Activated CD8-positive, alpha-beta memory T cell treated with anti-CD3 and anti-CD28 coated beads, Interleukin-2, amount 10 ng/mL, durations not matched to agents 7 days and 5 days (primary cell): ENCODE results near the gene ELOF1. TPM values are rescaled to one million over a fixed set of nuclear protein-coding genes. Genes with fewer than 3 reads are reported as not detected.
"Not testable (repeated sequence)": the region's sequence is repeated elsewhere in the genome, so short reads cannot be mapped to it uniquely, and the experiment has no call there.

Source experiments
- ATAC-seq: fragments of 150-1000 bp; cut with Tn5 transposase; one replicate; pipeline ENCODE4 v1.10.0; 2021; ENCODE audit warnings: moderate library complexity
- CTCF ChIA-PET: fragments of 350-600 bp; sonication (Branson Sonifier 250); formaldehyde crosslinking; loops from one replicate; lab custom pipeline; 2021; ENCODE audit warnings: antibody characterized with exemption; lab: Charles Lee
- DNase-seq: peaks from one replicate; pipeline ENCODE4 v3.0.0-alpha.2; 2020
- H3K27ac Mint-ChIP-seq: one replicate; pipeline ENCODE4 v1.8.0; 2021; ENCODE audit warnings: mild to moderate bottlenecking, mixed read lengths
- H3K27me3 Mint-ChIP-seq: one replicate; pipeline ENCODE4 v1.8.0; 2021; ENCODE audit warnings: mixed read lengths
- H3K36me3 Mint-ChIP-seq: one replicate; pipeline ENCODE4 v1.8.0; 2021; ENCODE audit warnings: mild to moderate bottlenecking, mixed read lengths
- H3K4me1 Mint-ChIP-seq: one replicate; pipeline ENCODE4 v1.8.0; 2021; ENCODE audit warnings: mixed read lengths
- H3K4me3 Mint-ChIP-seq: one replicate; pipeline ENCODE4 v1.8.0; 2021; ENCODE audit warnings: mild to moderate bottlenecking, moderate library complexity, mixed read lengths
- H3K9me3 Mint-ChIP-seq: one replicate; pipeline ENCODE4 v1.8.0; 2022; ENCODE audit warnings: low read depth, mixed read lengths
- total RNA-seq, 2 experiments: library from RNA; stranded (reverse); gene quantifications; one replicate each; pipeline ENCODE4 v1.2.3, GENCODE V29; 2021

ELOF1 gene
- total RNA-seq, 2 experiments from 2014 or later = 55.1 to 67.2 TPM

- CTCF ChIA-PET = interaction anchor here (0.7 to 21.9 kb wide), 6 partner anchors 12 to 200 kb away, joined by 3 to 233 read pairs (median 7); partner anchors contain the start of gene ELOF1
Observed at GRCh38 chr19:11581740-11582139, 22.7 kb upstream of the ELOF1 start.

GRCh38 chr19:11580116-11580515 lies 21.1 kb upstream of the ELOF1 start:
- Mint-ChIP-seq H3K27ac (no peak overlapping the region), H3K27me3 (no peaks in the 10 kb centered on the region), H3K4me1 (peaks cover 41% of the 10 kb centered on the region), H3K9me3 (no peaks in the 10 kb centered on the region), H3K4me3 (peak overlapping the region; percentile 10), H3K36me3 (peaks cover 1% of the 10 kb centered on the region)
- DNase-seq (no peak), ATAC-seq (no peak)
- CTCF ChIA-PET = interaction anchor here (0.8 to 21.9 kb wide), 4 partner anchors 11 to 199 kb away, joined by 3 to 233 read pairs (median 14); partner anchors contain the start of gene ELOF1

More at GRCh38 chr19:11581740-11582139, 22.7 kb upstream of the ELOF1 start:
- H3K36me3 Mint-ChIP-seq = peaks cover 1% of the 10 kb centered on the region
- H3K4me1 Mint-ChIP-seq = peaks cover 43% of the 10 kb centered on the region
- no peaks in the 10 kb centered on the region for H3K9me3 Mint-ChIP-seq
- peak; percentile 74 for ATAC-seq
- no peaks in the 10 kb centered on the region for H3K27me3 Mint-ChIP-seq
- peak overlapping the region; percentile 97 for H3K27ac Mint-ChIP-seq
- H3K4me3 Mint-ChIP-seq = peak overlapping the region; percentile 71
- peak; percentile 75 for DNase-seq

- DNase-seq (peak; percentile 59), ATAC-seq (peak; percentile 72)
- Mint-ChIP-seq H3K27ac (peak overlapping the region; percentile 69), H3K4me1 (peaks cover 44% of the 10 kb centered on the region), H3K9me3 (no peaks in the 10 kb centered on the region), H3K27me3 (no peaks in the 10 kb centered on the region), H3K4me3 (peak overlapping the region; percentile 72), H3K36me3 (peaks cover 1% of the 10 kb centered on the region)
- CTCF ChIA-PET = interaction anchor here (1.0 to 21.9 kb wide), 5 partner anchors 9 to 18 kb away, joined by 3 to 233 read pairs (median 4); partner anchors contain the start of gene ELOF1
Observed at GRCh38 chr19:11578258-11579142, 19.5 kb upstream of the ELOF1 start.

GRCh38 chr19:11577451-11578257 lies 18.6 kb upstream of the ELOF1 start, which contains the start of gene ACP5:
Gene ACP5, minus strand, starts transcription at chr19:11577645. Its CDS starts 328 bp downstream, at chr19:11577317.
- no peak for ATAC-seq
- peak within 1 kb of the TSS; percentile 66 for H3K27ac Mint-ChIP-seq
- no peaks in the 10 kb centered on the region for H3K9me3 Mint-ChIP-seq
- H3K36me3 Mint-ChIP-seq = peaks cover 1% of the 10 kb centered on the region
- peak within 1 kb of the TSS; percentile 72 for H3K4me3 Mint-ChIP-seq
- CTCF ChIA-PET = interaction anchor here (1.1 to 21.9 kb wide), 3 partner anchors 9 to 18 kb away, joined by 4 to 233 read pairs (median 15); partner anchors contain the start of gene ELOF1
- H3K27me3 Mint-ChIP-seq = no peaks in the 10 kb centered on the region
- H3K4me1 Mint-ChIP-seq = peaks cover 41% of the 10 kb centered on the region
- no peak for DNase-seq

GRCh38 chr19:11576227-11576626 lies 17.2 kb upstream of the ELOF1 start:
- no peak overlapping the region for H3K4me3 Mint-ChIP-seq
- DNase-seq (no peak), ATAC-seq (no peak)
- peaks cover 32% of the 10 kb centered on the region for H3K4me1 Mint-ChIP-seq
- H3K27me3 Mint-ChIP-seq = no peaks in the 10 kb centered on the region
- no peaks in the 10 kb centered on the region for H3K36me3 Mint-ChIP-seq
- H3K27ac Mint-ChIP-seq = no peak overlapping the region
- CTCF ChIA-PET = interaction anchor here (0.5 to 21.9 kb wide), 6 partner anchors 10 to 490 kb away, joined by 3 to 233 read pairs (median 4); partner anchors contain the start of gene ELOF1
- H3K9me3 Mint-ChIP-seq = no peaks in the 10 kb centered on the region

- H3K4me3 Mint-ChIP-seq = no peak overlapping the region
- no peaks in the 10 kb centered on the region for H3K27me3 Mint-ChIP-seq
- ATAC-seq = peak; percentile 16
- no peaks in the 10 kb centered on the region for H3K36me3 Mint-ChIP-seq
- peak overlapping the region; percentile 24 for H3K27ac Mint-ChIP-seq
- CTCF ChIA-PET = interaction anchor here (0.8 to 21.9 kb wide), 4 partner anchors 8 to 15 kb away, joined by 3 to 233 read pairs (median 4); partner anchors contain the start of gene ELOF1
- peaks cover 26% of the 10 kb centered on the region for H3K4me1 Mint-ChIP-seq
- DNase-seq = peak; percentile 65
- no peaks in the 10 kb centered on the region for H3K9me3 Mint-ChIP-seq
Observed at GRCh38 chr19:11574689-11575088, 15.7 kb upstream of the ELOF1 start.

- peaks cover 28% of the 10 kb centered on the region for H3K4me1 Mint-ChIP-seq
- not testable (repeated sequence) for ATAC-seq, DNase-seq, H3K4me3 Mint-ChIP-seq, H3K36me3 Mint-ChIP-seq, H3K27ac Mint-ChIP-seq, H3K27me3 Mint-ChIP-seq, H3K9me3 Mint-ChIP-seq
- CTCF ChIA-PET = interaction anchor here (0.8 to 21.9 kb wide), 3 partner anchors 9 to 15 kb away, joined by 3 to 233 read pairs (median 3); partner anchors contain the start of gene ELOF1
Observed at GRCh38 chr19:11573763-11574162, 14.7 kb upstream of the ELOF1 start.

- not testable (repeated sequence) for H3K27me3 Mint-ChIP-seq, H3K9me3 Mint-ChIP-seq, H3K27ac Mint-ChIP-seq, H3K4me3 Mint-ChIP-seq, ATAC-seq, DNase-seq, H3K36me3 Mint-ChIP-seq
- H3K4me1 Mint-ChIP-seq = peaks cover 30% of the 10 kb centered on the region
- CTCF ChIA-PET = interaction anchor here (0.8 to 21.9 kb wide), 2 partner anchors 13 to 15 kb away, joined by 3 to 233 read pairs; partner anchors contain the start of gene ELOF1
Observed at GRCh38 chr19:11573354-11573753, 14.3 kb upstream of the ELOF1 start.

GRCh38 chr19:11570039-11570462 lies 11.0 kb upstream of the ELOF1 start:
- no peak overlapping the region for H3K4me3 Mint-ChIP-seq
- peaks cover 30% of the 10 kb centered on the region for H3K4me1 Mint-ChIP-seq
- no peaks in the 10 kb centered on the region for H3K9me3 Mint-ChIP-seq
- DNase-seq (no peak), ATAC-seq (no peak)
- CTCF ChIA-PET = interaction anchor here (0.7 to 3.2 kb wide), 3 partner anchors 8 to 16 kb away, joined by 3 to 15 read pairs (median 12); partner anchors contain the start of gene ACP5
- H3K27me3 Mint-ChIP-seq = no peaks in the 10 kb centered on the region
- H3K27ac Mint-ChIP-seq = no peak overlapping the region
- peaks cover 3% of the 10 kb centered on the region for H3K36me3 Mint-ChIP-seq

- DNase-seq (no peak), ATAC-seq (no peak)
- Mint-ChIP-seq H3K27ac (no peak overlapping the region), H3K27me3 (no peaks in the 10 kb centered on the region), H3K36me3 (peaks cover 3% of the 10 kb centered on the region), H3K4me3 (no peak overlapping the region), H3K9me3 (no peaks in the 10 kb centered on the region), H3K4me1 (peaks cover 32% of the 10 kb centered on the region)
- CTCF ChIA-PET = interaction anchor here (0.6 to 0.9 kb wide), 2 partner anchors 9 to 16 kb away, joined by 4 to 5 read pairs; no protein-coding TSS in a partner anchor
Observed at GRCh38 chr19:11566164-11566563, 7.1 kb upstream of the ELOF1 start.

GRCh38 chr19:11565649-11565980 lies 6.6 kb upstream of the ELOF1 start:
- H3K36me3 Mint-ChIP-seq, H3K27me3 Mint-ChIP-seq, H3K27ac Mint-ChIP-seq, H3K4me3 Mint-ChIP-seq, H3K9me3 Mint-ChIP-seq, DNase-seq, ATAC-seq: not testable (repeated sequence)
- CTCF ChIA-PET = interaction anchor here (0.9 kb wide), 1 partner anchor 9 kb away, joined by 5 read pairs; no protein-coding TSS in a partner anchor
- peaks cover 36% of the 10 kb centered on the region for H3K4me1 Mint-ChIP-seq

- not testable (repeated sequence) for H3K36me3 Mint-ChIP-seq, H3K27me3 Mint-ChIP-seq, ATAC-seq, DNase-seq, H3K9me3 Mint-ChIP-seq, H3K4me3 Mint-ChIP-seq, H3K27ac Mint-ChIP-seq
- peaks cover 41% of the 10 kb centered on the region for H3K4me1 Mint-ChIP-seq
- CTCF ChIA-PET = interaction anchor here (0.9 to 9.4 kb wide), 2 partner anchors 18 to 424 kb away, joined by 3 to 233 read pairs; partner anchors contain the start of gene ACP5
Observed at GRCh38 chr19:11564082-11564807, 5.2 kb upstream of the ELOF1 start.
